ENCODE measurements around the gene MBOAT2. TPM values are rescaled to one million over a fixed set of nuclear protein-coding genes. Genes with fewer than 3 reads are reported as not detected.

MBOAT2 gene
- total RNA-seq, 1 experiment from 2014 or later, result 16.8 TPM

DNA sequence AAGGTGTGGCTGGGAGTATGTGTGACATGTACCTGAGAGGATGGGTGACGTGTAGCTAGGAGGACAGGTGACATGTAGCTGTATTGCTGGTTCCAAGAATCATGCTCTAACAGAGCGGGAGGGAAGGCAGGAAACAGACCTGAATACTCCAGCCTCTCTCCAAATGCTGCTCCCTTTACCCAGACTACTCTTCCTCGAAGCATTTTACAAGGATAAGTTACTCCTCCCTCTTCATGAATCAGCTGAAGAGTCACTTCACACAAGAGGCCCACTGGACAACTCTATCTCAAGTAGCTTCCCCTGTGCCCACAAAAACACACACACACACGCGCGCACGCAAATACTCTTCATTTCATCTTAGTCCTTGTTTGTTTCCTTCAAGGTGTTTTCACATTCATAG is 113.5 kb downstream of the MBOAT2 start:
- ChIA-PET CTCF (no interaction called here), POLR2A (no interaction called here)
- TF ChIP-seq CBX3 (IDR thresholded peaks at IDR 0.05; ENCODE audit: low read depth) (no peak), RAD21 (IDR thresholded peaks at IDR 0.05; ENCODE audit: low read depth) (no peak), SRF (IDR thresholded peaks at IDR 0.05; ENCODE audit: low read depth) (no peak), JUND (IDR thresholded peaks at IDR 0.05) (no peak), CEBPB (IDR thresholded peaks at IDR 0.05; ENCODE audit: low read depth) (no peak), FOSL1 (IDR thresholded peaks at IDR 0.05; ENCODE audit: low read depth) (no peak), EGR1 (IDR thresholded peaks at IDR 0.05; ENCODE audit: low read depth) (no peak), YY1 (IDR thresholded peaks at IDR 0.05; ENCODE audit: extremely low read depth, insufficient replicate concordance, low read depth, low read length) (no peak), ZFX (IDR thresholded peaks at IDR 0.05) (no peak), ZNF274 (IDR thresholded peaks at IDR 0.05; ENCODE audit: low read depth, low read length) (no peak), POLR2AphosphoS5 (IDR thresholded peaks at IDR 0.05; ENCODE audit: low read depth, low read length) (no peak), TCF7L2 (IDR thresholded peaks at IDR 0.05; ENCODE audit: borderline replicate concordance, extremely low read depth, insufficient read depth, insufficient read length) (no peak), POLR2A (IDR thresholded peaks at IDR 0.05; ENCODE audit: borderline replicate concordance, extremely low read depth, insufficient read depth, insufficient read length) (no peak)
- TF ChIP-seq, protein P1, sequence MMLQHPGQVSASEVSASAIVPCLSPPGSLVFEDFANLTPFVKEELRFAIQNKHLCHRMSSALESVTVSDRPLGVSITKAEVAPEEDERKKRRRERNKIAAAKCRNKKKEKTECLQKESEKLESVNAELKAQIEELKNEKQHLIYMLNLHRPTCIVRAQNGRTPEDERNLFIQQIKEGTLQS (IDR thresholded peaks at IDR 0.05), result no peak
- TF ChIP-seq, protein P2, sequence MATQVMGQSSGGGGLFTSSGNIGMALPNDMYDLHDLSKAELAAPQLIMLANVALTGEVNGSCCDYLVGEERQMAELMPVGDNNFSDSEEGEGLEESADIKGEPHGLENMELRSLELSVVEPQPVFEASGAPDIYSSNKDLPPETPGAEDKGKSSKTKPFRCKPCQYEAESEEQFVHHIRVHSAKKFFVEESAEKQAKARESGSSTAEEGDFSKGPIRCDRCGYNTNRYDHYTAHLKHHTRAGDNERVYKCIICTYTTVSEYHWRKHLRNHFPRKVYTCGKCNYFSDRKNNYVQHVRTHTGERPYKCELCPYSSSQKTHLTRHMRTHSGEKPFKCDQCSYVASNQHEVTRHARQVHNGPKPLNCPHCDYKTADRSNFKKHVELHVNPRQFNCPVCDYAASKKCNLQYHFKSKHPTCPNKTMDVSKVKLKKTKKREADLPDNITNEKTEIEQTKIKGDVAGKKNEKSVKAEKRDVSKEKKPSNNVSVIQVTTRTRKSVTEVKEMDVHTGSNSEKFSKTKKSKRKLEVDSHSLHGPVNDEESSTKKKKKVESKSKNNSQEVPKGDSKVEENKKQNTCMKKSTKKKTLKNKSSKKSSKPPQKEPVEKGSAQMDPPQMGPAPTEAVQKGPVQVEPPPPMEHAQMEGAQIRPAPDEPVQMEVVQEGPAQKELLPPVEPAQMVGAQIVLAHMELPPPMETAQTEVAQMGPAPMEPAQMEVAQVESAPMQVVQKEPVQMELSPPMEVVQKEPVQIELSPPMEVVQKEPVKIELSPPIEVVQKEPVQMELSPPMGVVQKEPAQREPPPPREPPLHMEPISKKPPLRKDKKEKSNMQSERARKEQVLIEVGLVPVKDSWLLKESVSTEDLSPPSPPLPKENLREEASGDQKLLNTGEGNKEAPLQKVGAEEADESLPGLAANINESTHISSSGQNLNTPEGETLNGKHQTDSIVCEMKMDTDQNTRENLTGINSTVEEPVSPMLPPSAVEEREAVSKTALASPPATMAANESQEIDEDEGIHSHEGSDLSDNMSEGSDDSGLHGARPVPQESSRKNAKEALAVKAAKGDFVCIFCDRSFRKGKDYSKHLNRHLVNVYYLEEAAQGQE (IDR thresholded peaks at IDR 0.05; ENCODE audit: low read depth), result no peak

More for the DNA sequence above, 113.5 kb downstream of the MBOAT2 start:
- DNase-seq (ENCODE audit: low read depth, low spot score) (no peak), ATAC-seq (no peak)
- Histone ChIP-seq H3K4me2 (ENCODE audit: low read length) (no peak overlapping the region), H3K4me3 (replicated peaks in 1 of 2; ENCODE audit: low read depth in 1 of 2, low read length in 2 of 2) (no peak overlapping the region), H2AFZ (ENCODE audit: low read depth, low read length, poor library complexity, severe bottlenecking) (no peak overlapping the region), H4K20me1 (ENCODE audit: insufficient read depth) (no peaks in the 10 kb centered on the region), H3K27ac (ENCODE audit: low read depth, low read length) (no peak overlapping the region), H3K9ac (ENCODE audit: low read length) (no peak overlapping the region), H3K79me2 (ENCODE audit: insufficient read depth, low read length) (no peaks in the 10 kb centered on the region), H3K4me1 (ENCODE audit: control insufficient read depth in 1 of 2, insufficient read depth in 2 of 2, low read length in 2 of 2) (no peaks in the 10 kb centered on the region), H3K36me3 (ENCODE audit: control insufficient read depth in 1 of 2, insufficient read depth in 2 of 2, low read length in 2 of 2) (no peaks in the 10 kb centered on the region), H3K9me2 (ENCODE audit: insufficient read depth) (no peaks in the 10 kb centered on the region), H3K27me3 (ENCODE audit: insufficient read depth, low read length) (no peaks in the 10 kb centered on the region), H3K9me3 (ENCODE audit: control insufficient read depth in 1 of 2, insufficient read depth in 1 of 2, low read depth in 1 of 2, low read length in 2 of 2) (no peaks in the 10 kb centered on the region)
- intact Hi-C loops (cut with micrococcal nuclease), result no loop called here
- BruUV-seq (replicated peaks), result no TSS peak
- RAD21 ChIA-PET (ENCODE audit: low non-redundant PET in 1 of 2, low total read pairs in 2 of 2, uncharacterized antibody in 2 of 2, unreplicated experiment in 2 of 2), result no interaction called here

Data from HCT116 (cell line).